CD14-positive monocyte (primary cell): ENCODE data around the gene HS3ST3B1. TPM values are rescaled to one million over a fixed set of nuclear protein-coding genes. Genes with fewer than 3 reads are reported as not detected.
A peak's percentile ranks its signal among the peaks of the same experiment; 100 is the strongest.

ENCODE experiments used
- DNase-seq, 3 donors: peaks; one replicate each; pipeline ENCODE4 v3.0.0-alpha.2; 2011 to 2022
- H2AFZ ChIP-seq: 2 replicates; pipeline ENCODE4 v1.6.0; 2012; ENCODE audit warnings: mild to moderate bottlenecking, low read depth, low read length, inconsistent platforms; ENCODE audit not compliant: insufficient read depth, poor library complexity, severe bottlenecking
- H3K27ac ChIP-seq, 2 donors: 1 replicate in 1 of 2; 2 replicates in 1 of 2; pipeline ENCODE4 v1.5.1; 2012 to 2013; ENCODE audit warnings: low read length in 2 of 2, control low read depth in 1 of 2, inconsistent platforms in 1 of 2, low read depth in 1 of 2, mild to moderate bottlenecking in 1 of 2
- H3K27me3 ChIP-seq, 2 donors: one replicate each; pipeline versions ENCODE4 v1.6.0 to v1.6.1; 2011 to 2013; ENCODE audit warnings: low read length in 2 of 2; ENCODE audit not compliant: control insufficient read depth in 2 of 2, insufficient read depth in 2 of 2
- H3K36me3 ChIP-seq, 2 donors: replicated peaks in 1 of 2; 1 replicate in 1 of 2; 2 replicates in 1 of 2; pipeline versions ENCODE4 v1.5.1 to v1.6.1; 2012 to 2013; ENCODE audit warnings: low read length in 2 of 2, control low read depth in 1 of 2, inconsistent platforms in 1 of 2, mild to moderate bottlenecking in 1 of 2; ENCODE audit not compliant: insufficient read depth in 2 of 2, control insufficient read depth in 1 of 2
- H3K4me1 ChIP-seq, 2 donors: 1 replicate in 1 of 2; 2 replicates in 1 of 2; pipeline versions ENCODE4 v1.5.1 to v1.6.1; 2012 to 2013; ENCODE audit warnings: low read length in 2 of 2, control low read depth in 1 of 2, inconsistent platforms in 1 of 2, mild to moderate bottlenecking in 1 of 2, moderate library complexity in 1 of 2; ENCODE audit not compliant: insufficient read depth in 2 of 2, control insufficient read depth in 1 of 2
- H3K4me2 ChIP-seq: replicated peaks from 2 replicates; pipeline ENCODE3; 2012; ENCODE audit warnings: low read length, moderate library complexity, mild to moderate bottlenecking; ENCODE audit not compliant: poor library complexity, severe bottlenecking; ENCODE audit errors: extremely low read depth
- H3K4me3 ChIP-seq, 3 experiments: fragments of 200-600 bp in 1 of 3; sonication (generic) in 1 of 3; replicated peaks in 1 of 3; 1 replicate in 2 of 3; 2 replicates in 1 of 3; pipeline ENCODE4 v1.5.1; 2011 to 2013; ENCODE audit warnings: low read length in 3 of 3, mild to moderate bottlenecking in 3 of 3, control low read depth in 2 of 3, low read depth in 2 of 3, inconsistent platforms in 1 of 3, moderate library complexity in 1 of 3
- H3K79me2 ChIP-seq: 2 replicates; pipeline ENCODE4 v1.6.0; 2012; ENCODE audit warnings: mild to moderate bottlenecking, control low read depth, inconsistent platforms, low read length, moderate library complexity; ENCODE audit not compliant: insufficient read depth
- H3K9ac ChIP-seq: 2 replicates; pipeline ENCODE4 v1.6.0; 2017; ENCODE audit warnings: low read length, mild to moderate bottlenecking; ENCODE audit not compliant: insufficient read depth, poor library complexity, severe bottlenecking
- H3K9me3 ChIP-seq, 2 donors: replicated peaks in 1 of 2; 1 replicate in 1 of 2; 2 replicates in 1 of 2; pipeline versions ENCODE4 v1.5.1 to v1.6.1; 2012 to 2013; ENCODE audit warnings: low read length in 2 of 2, control low read depth in 1 of 2; ENCODE audit not compliant: control insufficient read depth in 1 of 2, insufficient read depth in 1 of 2
- H4K20me1 ChIP-seq: 2 replicates; pipeline ENCODE4 v1.6.0; 2012; ENCODE audit warnings: mild to moderate bottlenecking, low read length, control low read depth, moderate library complexity; ENCODE audit not compliant: insufficient read depth
- H3K27ac Mint-ChIP-seq, 7 donors: one replicate each; pipeline ENCODE4 v1.8.0; 2020; ENCODE audit warnings: mild to moderate bottlenecking in 7 of 7, mixed read lengths in 7 of 7, moderate library complexity in 6 of 7, inconsistent platforms in 2 of 7
- H3K27me3 Mint-ChIP-seq, 3 donors: one replicate each; pipeline ENCODE4 v1.8.0; 2021 to 2022; ENCODE audit warnings: low read depth in 3 of 3, mild to moderate bottlenecking in 3 of 3, mixed read lengths in 3 of 3, moderate library complexity in 3 of 3, inconsistent platforms in 1 of 3
- H3K36me3 Mint-ChIP-seq, 2 donors: one replicate each; pipeline ENCODE4 v1.8.0; 2020; ENCODE audit warnings: mixed read lengths in 2 of 2, inconsistent platforms in 1 of 2, mild to moderate bottlenecking in 1 of 2
- H3K4me1 Mint-ChIP-seq: one replicate; pipeline ENCODE4 v1.8.0; 2020; ENCODE audit warnings: mild to moderate bottlenecking, mixed read lengths
- H3K4me3 Mint-ChIP-seq, 2 donors: one replicate each; pipeline ENCODE4 v1.8.0; 2020; ENCODE audit warnings: mild to moderate bottlenecking in 2 of 2, mixed read lengths in 2 of 2, moderate library complexity in 1 of 2
- H3K9me3 Mint-ChIP-seq, 7 donors: one replicate each; pipeline ENCODE4 v1.8.0; 2020 to 2022; ENCODE audit warnings: mixed read lengths in 7 of 7, mild to moderate bottlenecking in 6 of 7, moderate library complexity in 6 of 7, inconsistent platforms in 2 of 7
- CTCF ChIP-seq: fragments of 200-600 bp; IDR thresholded peaks from one replicate; pipeline ENCODE4 v1.8.0; 2022; ENCODE audit warnings: antibody characterized with exemption, mild to moderate bottlenecking
- WGBS: methylation state at CpG from one replicate; pipeline ENCODE4 v1.1.5; 2013; ENCODE audit warnings: missing lambda C conversion rate; ENCODE audit not compliant: insufficient coverage; 5-methylcytosine and 5-hydroxymethylcytosine counted together
- intact Hi-C, 2 donors: fragments of 100-400 bp; cut with micrococcal nuclease; formaldehyde crosslinking; loops; one replicate each; pipeline versions ENCODE4 v1.15.0 to v1.15.1; 2023
- polyA plus RNA-seq, 3 donors: library from polyadenylated mRNA; depleted of rRNA in 1 of 3; unstranded in 2 of 3; stranded (reverse) in 1 of 3; fragments of 300-500 nt in 2 of 3; fragments of >200 nt in 1 of 3; fragmentation: Illumina TruSeq in 2 of 3; gene quantifications; 1 replicate in 2 of 3; 2 replicates in 1 of 3; pipeline ENCODE4 v1.2.3, GENCODE V29; 2012 to 2021

The HS3ST3B1 gene
- polyA plus RNA-seq, 3 donors: 0.09 to 0.73 (median 0.32) TPM

GRCh38 chr17:14308965-14309879 is 8.3 kb downstream of the HS3ST3B1 start:
- H3K4me3 Mint-ChIP-seq: peak overlapping the region; percentile 87 to 94
- H4K20me1 ChIP-seq: no peaks in the 10 kb centered on the region
- H3K9me3 ChIP-seq: no peaks in the 10 kb centered on the region
- H3K9me3 Mint-ChIP-seq: peaks cover 0 to 4% (median 0%) of the 10 kb centered on the region in 7 donors
- H2AFZ ChIP-seq: peak overlapping the region; percentile 84
- H3K36me3 Mint-ChIP-seq: peaks cover 3 to 4% of the 10 kb centered on the region in 2 donors
- DNase-seq: peak; percentile 77 to 83 (median 81)
- H3K9ac ChIP-seq: peak overlapping the region; percentile 38
- peaks cover 8% of the 10 kb centered on the region for H3K79me2 ChIP-seq
- no peak overlapping the region for H3K27ac ChIP-seq
- no peaks in the 10 kb centered on the region for H3K36me3 ChIP-seq
- H3K4me2 ChIP-seq: peak overlapping the region; percentile 67
- H3K27ac Mint-ChIP-seq: peak overlapping the region in 5 of 7 donors; percentile 57 to 80 (median 79)
- H3K4me1 ChIP-seq: peaks cover 26 to 36% of the 10 kb centered on the region in 2 donors
- intact Hi-C loops: loop anchor here (2.0 to 10.0 kb wide), 5 partner anchors 44 to 436 kb away; partner anchors contain the start of gene COX10 (in 1 of the 2)
- peaks cover 46% of the 10 kb centered on the region for H3K4me1 Mint-ChIP-seq
- H3K4me3 ChIP-seq: peak overlapping the region; percentile 21 to 76 (median 39)
- no peak for TF ChIP-seq CTCF
- H3K27me3 Mint-ChIP-seq: peaks cover 13 to 36% (median 16%) of the 10 kb centered on the region in 3 donors
- 13% methylated on average over 70 of the region's 71 CpGs for WGBS
- H3K27me3 ChIP-seq: peaks cover 6 to 31% of the 10 kb centered on the region in 2 donors

GRCh38 chr17:14310101-14310500 is 9.2 kb downstream of the HS3ST3B1 start:
- H3K79me2 ChIP-seq: peaks cover 5% of the 10 kb centered on the region

More at GRCh38 chr17:14310101-14310500, 9.2 kb downstream of the HS3ST3B1 start:
- H3K27ac Mint-ChIP-seq: no peak overlapping the region
- peaks cover 8 to 29% (median 9%) of the 10 kb centered on the region in 3 donors for H3K27me3 Mint-ChIP-seq
- intact Hi-C loops: loop anchor here in 1 of 2 donors (5.0 kb wide), 1 partner anchor 37 kb away; no protein-coding TSS in a partner anchor
- Histone ChIP-seq H3K4me1 (peaks cover 26 to 33% of the 10 kb centered on the region in 2 donors), H3K27me3 (peaks cover 5 to 23% of the 10 kb centered on the region in 2 donors), H3K27ac (no peak overlapping the region), H3K4me2 (peak overlapping the region; percentile 67), H2AFZ (peak overlapping the region; percentile 84), H3K9ac (no peak overlapping the region), H3K9me3 (no peaks in the 10 kb centered on the region), H3K36me3 (no peaks in the 10 kb centered on the region), H4K20me1 (no peaks in the 10 kb centered on the region), H3K4me3 (peak overlapping the region in 1 of 3 experiments; percentile 76)
- H3K4me1 Mint-ChIP-seq: peaks cover 39% of the 10 kb centered on the region
- H3K36me3 Mint-ChIP-seq: peaks cover 6 to 8% of the 10 kb centered on the region in 2 donors
- peaks cover 0 to 4% (median 0%) of the 10 kb centered on the region in 7 donors for H3K9me3 Mint-ChIP-seq
- no peak for TF ChIP-seq CTCF
- H3K4me3 Mint-ChIP-seq: peak overlapping the region; percentile 87 to 94
- WGBS: 97% methylated on average over 10 of the region's 13 CpGs
- DNase-seq: no peak
